Right lobe of liver (tissue), 4 donors: ENCODE data around the gene BAIAP2L2.

Source experiments
- POLR2A ChIP-seq: fragments of 450-650 bp; IDR thresholded peaks from one replicate; pipeline ENCODE4 v1.6.1; 2017; ENCODE audit warnings: antibody characterized with exemption, mild to moderate bottlenecking
- TF ChIP-seq, protein P1 (sequence below), 4 donors: fragments of 200-600 bp in 3 of 4; fragments of 450-650 bp in 1 of 4; IDR thresholded peaks; one replicate each; pipeline versions ENCODE4 v1.5.1 to v1.8.0; 2016 to 2022; ENCODE audit warnings: antibody characterized with exemption in 4 of 4, mild to moderate bottlenecking in 2 of 4
- donor health status: DM: no; HTN: no; CAD: no.
- donor health status: DM: no; HTN: no; CAD: no.
- donor health status: DM: no; HTN: yes; CAD: no.

DNA sequence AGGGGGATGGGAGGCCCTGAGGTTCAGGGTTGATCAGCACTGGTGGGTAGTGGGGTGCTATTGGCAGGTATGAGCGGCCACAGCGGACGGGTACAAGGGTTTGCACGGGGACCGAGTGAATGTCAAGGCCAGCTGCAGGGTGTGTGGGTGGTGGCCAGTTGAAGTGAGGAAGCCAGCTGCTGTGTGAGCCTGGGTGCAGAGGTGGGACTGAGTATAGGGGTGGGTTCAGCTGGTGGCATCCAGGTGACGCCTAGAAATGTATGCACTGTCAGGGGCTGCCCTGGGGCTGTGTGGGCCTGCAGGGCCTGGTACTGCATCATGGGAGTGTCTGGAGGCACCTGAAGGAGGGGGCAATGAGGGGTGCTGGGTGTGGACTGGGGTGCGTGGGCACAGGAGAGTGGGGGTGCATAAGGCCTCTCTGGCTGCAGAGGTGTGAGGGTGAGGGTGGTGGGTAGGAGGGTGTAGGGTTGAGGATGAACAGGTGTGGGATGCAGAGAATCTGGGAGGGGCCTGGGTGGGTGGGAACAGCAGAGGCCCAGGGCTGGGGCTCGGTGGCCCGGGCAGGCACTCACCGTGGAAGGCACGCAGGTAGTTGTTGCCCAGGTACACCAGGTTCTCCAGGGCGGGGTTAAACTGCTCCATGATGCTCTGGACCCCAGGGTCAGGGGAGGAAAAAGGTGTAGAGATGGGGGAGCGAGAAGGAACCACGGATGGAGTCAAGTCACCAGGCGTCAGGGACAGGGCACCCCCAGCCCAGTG, 1.7 kb downstream of the BAIAP2L2 start:
- TF ChIP-seq, protein P1, sequence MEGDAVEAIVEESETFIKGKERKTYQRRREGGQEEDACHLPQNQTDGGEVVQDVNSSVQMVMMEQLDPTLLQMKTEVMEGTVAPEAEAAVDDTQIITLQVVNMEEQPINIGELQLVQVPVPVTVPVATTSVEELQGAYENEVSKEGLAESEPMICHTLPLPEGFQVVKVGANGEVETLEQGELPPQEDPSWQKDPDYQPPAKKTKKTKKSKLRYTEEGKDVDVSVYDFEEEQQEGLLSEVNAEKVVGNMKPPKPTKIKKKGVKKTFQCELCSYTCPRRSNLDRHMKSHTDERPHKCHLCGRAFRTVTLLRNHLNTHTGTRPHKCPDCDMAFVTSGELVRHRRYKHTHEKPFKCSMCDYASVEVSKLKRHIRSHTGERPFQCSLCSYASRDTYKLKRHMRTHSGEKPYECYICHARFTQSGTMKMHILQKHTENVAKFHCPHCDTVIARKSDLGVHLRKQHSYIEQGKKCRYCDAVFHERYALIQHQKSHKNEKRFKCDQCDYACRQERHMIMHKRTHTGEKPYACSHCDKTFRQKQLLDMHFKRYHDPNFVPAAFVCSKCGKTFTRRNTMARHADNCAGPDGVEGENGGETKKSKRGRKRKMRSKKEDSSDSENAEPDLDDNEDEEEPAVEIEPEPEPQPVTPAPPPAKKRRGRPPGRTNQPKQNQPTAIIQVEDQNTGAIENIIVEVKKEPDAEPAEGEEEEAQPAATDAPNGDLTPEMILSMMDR (IDR thresholded peaks at IDR 0.05) = no peak
- TF ChIP-seq POLR2A = no peak
